Body of pancreas (tissue), 4 donors: ENCODE measurements around the gene SMIM35. TPM values are rescaled to one million over a fixed set of nuclear protein-coding genes. Genes with fewer than 3 reads are reported as not detected.

Experiments used
- ATAC-seq: fragments of 150-250 bp; one replicate; pipeline ENCODE4 v1.9.1; 2016
- DNase-seq, 4 donors: peaks; one replicate each; pipeline ENCODE4 v3.0.0-alpha.2; 2019
- H3K27ac ChIP-seq, 4 donors: fragments of 200-600 bp; sonication (generic); 1 replicate in 3 of 4; 2 replicates in 1 of 4; pipeline versions ENCODE4 v1.5.1 to v1.6.1; 2016 to 2019; ENCODE audit warnings: mild to moderate bottlenecking in 1 of 4, mixed read lengths in 1 of 4, moderate library complexity in 1 of 4
- H3K27me3 ChIP-seq, 2 donors: fragments of 200-600 bp; sonication (generic); one replicate each; pipeline ENCODE4 v1.6.0; 2016; ENCODE audit warnings: mild to moderate bottlenecking in 1 of 2
- H3K36me3 ChIP-seq, 2 donors: fragments of 200-600 bp; sonication (generic); replicated peaks in 1 of 2; 2 replicates each; pipeline ENCODE4 v1.5.1; 2016; ENCODE audit warnings: low read depth in 2 of 2; ENCODE audit not compliant: insufficient read depth in 1 of 2
- H3K4me1 ChIP-seq: fragments of 200-600 bp; sonication (generic); one replicate; pipeline ENCODE4 v1.6.0; 2016
- H3K4me3 ChIP-seq, 2 donors: fragments of 200-600 bp; sonication (generic); 1 replicate in 1 of 2; 2 replicates in 1 of 2; pipeline ENCODE4 v1.5.1; 2016 to 2019
- H3K9me3 ChIP-seq, 3 donors: fragments of 200-600 bp; sonication (generic); 1 replicate in 2 of 3; 2 replicates in 1 of 3; pipeline ENCODE4 v1.5.1; 2016
- POLR2A ChIP-seq, 3 donors: fragments of 450-650 bp; IDR thresholded peaks; one replicate each; pipeline ENCODE4 v1.6.1; 2016; ENCODE audit warnings: antibody characterized with exemption in 3 of 3, mild to moderate bottlenecking in 2 of 3
- WGBS, 2 donors: methylation state at CpG; one replicate each; pipeline ENCODE4 v1.1.5; 2017; 5-methylcytosine and 5-hydroxymethylcytosine counted together
- intact Hi-C: fragments of 100-400 bp; cut with DNase I; formaldehyde crosslinking; loops from one replicate; pipeline ENCODE4 v1.15.1; 2023
- total RNA-seq, 2 donors: library from RNA; depleted of rRNA; stranded (reverse); fragments of >200 nt; gene quantifications; one replicate each; pipeline ENCODE4 v1.1.0, GENCODE V29; 2016
- TF ChIP-seq, protein P1 (sequence below), 7 experiments: fragments of 450-650 bp in 4 of 7; fragments of 200-600 bp in 3 of 7; sonication (generic) in 3 of 7; IDR thresholded peaks; one replicate each; pipeline ENCODE4 v1.5.1; 2016 to 2019; ENCODE audit warnings: antibody characterized with exemption in 7 of 7

SMIM35 gene
- total RNA-seq, 2 donors from 2014 or later: not detected

DNA sequence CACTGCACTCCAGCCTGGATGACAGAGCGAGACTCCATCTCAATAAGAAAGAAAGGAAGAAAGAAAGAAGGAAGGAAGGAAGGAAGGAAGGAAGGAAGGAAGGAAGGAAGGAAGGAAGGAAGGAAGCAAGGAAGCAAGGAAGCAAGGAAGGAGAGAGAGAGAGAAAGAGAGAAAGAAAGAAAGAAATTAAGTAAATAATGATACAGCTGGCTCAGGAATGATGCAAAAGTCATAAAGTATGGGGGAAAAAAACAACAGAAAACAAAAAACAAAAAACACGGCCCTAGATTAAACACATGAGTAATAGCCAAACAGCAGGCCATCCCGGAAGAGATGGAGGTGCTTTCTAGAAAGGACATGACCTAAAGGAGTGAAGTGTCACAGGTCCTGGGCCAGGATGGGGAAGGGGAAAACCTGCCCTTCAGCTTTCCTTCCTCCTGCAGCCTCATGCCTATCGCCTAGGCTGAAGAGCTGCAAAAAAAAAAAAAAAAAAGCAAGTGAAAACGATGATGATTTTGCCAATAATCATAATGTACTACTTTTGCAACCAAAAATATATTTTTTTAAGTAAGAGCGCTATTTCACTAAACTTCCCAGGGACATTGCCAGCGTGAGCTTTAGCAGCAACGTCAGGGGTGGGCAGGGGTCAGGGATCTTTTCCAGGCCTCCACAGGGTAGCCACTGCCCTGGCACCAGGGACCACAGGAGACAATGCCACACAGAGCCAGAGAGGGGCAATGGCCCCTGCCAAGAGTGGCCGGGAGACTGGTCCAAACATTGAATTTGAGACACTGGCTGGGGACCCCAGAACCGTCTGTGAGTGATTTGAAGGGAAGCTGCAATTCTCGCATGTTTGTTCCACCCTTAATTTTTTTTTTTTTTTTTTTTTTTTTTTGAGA, 38.0 kb downstream of the SMIM35 start:
- ATAC-seq (no peak), DNase-seq (no peak)
- TF ChIP-seq POLR2A (IDR thresholded peaks at IDR 0.05): no peak
- TF ChIP-seq, protein P1, sequence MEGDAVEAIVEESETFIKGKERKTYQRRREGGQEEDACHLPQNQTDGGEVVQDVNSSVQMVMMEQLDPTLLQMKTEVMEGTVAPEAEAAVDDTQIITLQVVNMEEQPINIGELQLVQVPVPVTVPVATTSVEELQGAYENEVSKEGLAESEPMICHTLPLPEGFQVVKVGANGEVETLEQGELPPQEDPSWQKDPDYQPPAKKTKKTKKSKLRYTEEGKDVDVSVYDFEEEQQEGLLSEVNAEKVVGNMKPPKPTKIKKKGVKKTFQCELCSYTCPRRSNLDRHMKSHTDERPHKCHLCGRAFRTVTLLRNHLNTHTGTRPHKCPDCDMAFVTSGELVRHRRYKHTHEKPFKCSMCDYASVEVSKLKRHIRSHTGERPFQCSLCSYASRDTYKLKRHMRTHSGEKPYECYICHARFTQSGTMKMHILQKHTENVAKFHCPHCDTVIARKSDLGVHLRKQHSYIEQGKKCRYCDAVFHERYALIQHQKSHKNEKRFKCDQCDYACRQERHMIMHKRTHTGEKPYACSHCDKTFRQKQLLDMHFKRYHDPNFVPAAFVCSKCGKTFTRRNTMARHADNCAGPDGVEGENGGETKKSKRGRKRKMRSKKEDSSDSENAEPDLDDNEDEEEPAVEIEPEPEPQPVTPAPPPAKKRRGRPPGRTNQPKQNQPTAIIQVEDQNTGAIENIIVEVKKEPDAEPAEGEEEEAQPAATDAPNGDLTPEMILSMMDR (IDR thresholded peaks at IDR 0.05): no peak
- H3K9me3 ChIP-seq: no peaks in the 10 kb centered on the region
- WGBS, 2 donors: 71 to 78% methylated on average over 11 of the region's 11 CpGs
- H3K27ac ChIP-seq: no peak overlapping the region
- intact Hi-C loops: no loop called here
- no peak overlapping the region for H3K4me3 ChIP-seq
- H3K4me1 ChIP-seq: no peaks in the 10 kb centered on the region
- no peaks in the 10 kb centered on the region for H3K27me3 ChIP-seq
- no peaks in the 10 kb centered on the region for H3K36me3 ChIP-seq

DNA sequence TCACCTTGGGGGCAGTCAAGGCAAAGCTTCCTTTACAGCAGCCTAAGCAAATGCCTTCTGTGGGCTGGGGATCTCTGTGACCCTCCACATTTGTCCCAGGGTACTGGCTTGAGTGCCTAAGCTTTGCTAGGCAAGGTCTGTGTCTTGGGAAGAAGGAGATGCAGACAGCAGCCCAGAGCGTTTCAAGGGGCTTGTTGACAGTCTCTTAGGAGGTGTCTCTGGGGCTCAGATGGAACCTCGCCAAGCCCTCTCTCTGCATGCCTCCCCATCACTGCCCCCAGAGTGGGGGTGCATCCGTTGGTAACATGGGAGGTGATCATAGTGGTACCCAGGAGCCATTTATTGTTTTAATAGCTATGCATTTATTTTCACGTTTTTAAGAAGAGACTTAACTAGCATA, 39.0 kb downstream of the SMIM35 start:
- Histone ChIP-seq H3K4me3 (no peak overlapping the region), H3K27ac (no peak overlapping the region), H3K36me3 (no peaks in the 10 kb centered on the region), H3K27me3 (no peaks in the 10 kb centered on the region), H3K4me1 (no peaks in the 10 kb centered on the region), H3K9me3 (no peaks in the 10 kb centered on the region)
- no peak for DNase-seq
- WGBS, 2 donors: 37 to 67% methylated on average over 3 to 4 of the region's 4 CpGs
- no peak for ATAC-seq
- intact Hi-C loops: no loop called here
- TF ChIP-seq, protein P1 (IDR thresholded peaks at IDR 0.05): no peak
- TF ChIP-seq POLR2A (IDR thresholded peaks at IDR 0.05): no peak

DNA sequence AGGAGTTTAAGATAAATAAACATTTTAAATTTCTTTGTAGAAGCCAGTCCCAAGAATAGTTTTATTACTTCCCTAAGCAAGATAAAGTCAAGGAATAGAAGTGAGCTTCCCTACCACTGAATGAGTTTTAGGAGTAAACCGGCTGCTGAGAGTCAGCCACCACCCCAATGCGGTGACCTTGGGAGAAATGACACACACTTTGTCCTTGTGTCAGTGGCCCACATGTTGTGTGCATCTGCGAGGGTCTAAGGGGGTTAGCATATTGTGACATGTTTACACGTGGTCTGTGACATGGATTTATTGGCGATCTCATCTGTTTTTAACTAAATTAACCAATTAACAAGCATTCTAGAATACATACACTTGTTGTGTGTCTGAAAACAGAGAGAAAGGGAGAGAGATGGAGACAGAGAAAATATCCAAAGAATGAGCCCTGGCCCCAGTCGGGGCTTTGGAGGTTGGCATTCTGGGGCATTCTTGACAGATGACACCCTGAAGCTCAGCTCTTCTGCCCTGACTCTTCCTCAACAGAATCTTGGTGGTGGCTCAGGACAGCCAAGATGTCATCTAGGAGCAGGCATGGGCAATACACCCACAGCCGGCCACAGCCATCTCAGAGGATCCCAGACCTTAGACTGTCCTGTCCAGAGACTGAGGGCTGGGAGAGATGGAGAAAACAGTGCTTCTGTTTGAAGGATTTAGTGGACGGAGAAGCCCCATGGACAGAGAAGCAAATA, 39.6 kb downstream of the SMIM35 start:
- no peaks in the 10 kb centered on the region for H3K4me1 ChIP-seq
- intact Hi-C loops: no loop called here
- H3K27me3 ChIP-seq: no peaks in the 10 kb centered on the region
- whole genome bisulfite sequencing, 2 donors: 80 to 82% methylated on average over 8 of the region's 8 CpGs
- ATAC-seq: no peak
- H3K4me3 ChIP-seq: no peak overlapping the region
- DNase-seq: no peak
- no peak for TF ChIP-seq POLR2A (IDR thresholded peaks at IDR 0.05)
- TF ChIP-seq, protein P1 (IDR thresholded peaks at IDR 0.05): no peak
- no peaks in the 10 kb centered on the region for H3K9me3 ChIP-seq
- no peak overlapping the region for H3K27ac ChIP-seq
- H3K36me3 ChIP-seq: no peaks in the 10 kb centered on the region

DNA sequence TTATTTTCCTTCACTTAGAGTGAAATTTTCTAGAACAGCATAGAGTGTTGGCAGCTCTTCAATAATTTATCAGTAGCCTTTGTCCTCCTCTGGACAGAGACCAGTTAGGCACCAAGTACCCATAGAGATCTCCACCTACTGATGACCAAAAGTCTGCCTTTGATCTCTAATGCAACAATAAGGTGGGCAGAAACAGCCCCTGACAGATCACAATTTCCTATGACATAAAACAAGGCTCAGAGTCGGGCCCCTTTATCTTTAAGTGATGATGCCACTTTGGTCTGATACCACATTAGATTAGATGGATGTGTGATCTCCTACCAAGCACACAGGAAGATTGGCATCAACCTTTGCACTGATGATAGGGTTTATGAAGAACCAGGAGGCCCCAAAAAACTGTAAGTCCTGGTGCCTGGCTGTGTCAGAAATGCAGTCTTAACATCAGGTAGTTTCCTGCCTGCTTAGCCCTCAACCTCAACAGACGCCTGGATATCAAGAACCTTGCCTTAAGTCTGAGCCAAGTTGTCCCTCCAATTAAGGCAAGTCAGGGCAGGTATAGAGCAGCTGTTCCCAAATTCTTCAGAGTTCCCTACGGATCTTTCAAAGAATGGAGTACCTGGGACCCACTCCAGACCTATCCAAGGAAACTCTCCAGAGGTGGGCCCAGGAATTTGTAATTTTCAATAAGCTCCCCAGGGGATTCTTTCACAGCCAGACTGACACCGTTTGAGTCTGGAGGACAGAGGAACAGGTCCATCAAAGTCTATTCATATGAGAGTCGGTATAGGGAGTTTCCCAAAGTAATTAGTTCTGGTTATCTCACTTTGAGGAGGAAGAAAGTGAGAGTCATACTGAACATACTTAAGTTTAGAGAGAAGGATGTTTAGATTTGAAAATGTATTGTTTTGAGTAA, 40.5 kb downstream of the SMIM35 start:
- no peak overlapping the region for H3K27ac ChIP-seq
- H3K4me3 ChIP-seq: no peak overlapping the region
- H3K9me3 ChIP-seq: no peaks in the 10 kb centered on the region
- no peaks in the 10 kb centered on the region for H3K36me3 ChIP-seq
- intact Hi-C loops: no loop called here
- WGBS, 2 donors: 42 to 57% methylated on average over 5 of the region's 5 CpGs
- no peaks in the 10 kb centered on the region for H3K4me1 ChIP-seq
- ATAC-seq (no peak), DNase-seq (no peak)
- H3K27me3 ChIP-seq: no peaks in the 10 kb centered on the region
- TF ChIP-seq, protein P1 (IDR thresholded peaks at IDR 0.05): no peak
- no peak for TF ChIP-seq POLR2A (IDR thresholded peaks at IDR 0.05)
